Fibroblast of lung (primary cell): ENCODE data around the gene ICE1.

Source experiments
- EZH2 ChIP-seq: IDR thresholded peaks from 2 replicates; pipeline ENCODE4 v1.5.1; 2012; ENCODE audit warnings: low read length, control low read depth, mild to moderate bottlenecking; ENCODE audit errors: missing control alignments
- TF ChIP-seq, protein P1 (sequence below), 2 donors: IDR thresholded peaks in 1 of 2; conservative IDR thresholded peaks in 1 of 2; 1 replicate in 1 of 2; 2 replicates in 1 of 2; pipeline ENCODE4 v1.5.1; 2011 to 2012; ENCODE audit warnings: low read length in 2 of 2, control low read depth in 1 of 2, inconsistent platforms in 1 of 2, low read depth in 1 of 2, mild to moderate bottlenecking in 1 of 2

DNA sequence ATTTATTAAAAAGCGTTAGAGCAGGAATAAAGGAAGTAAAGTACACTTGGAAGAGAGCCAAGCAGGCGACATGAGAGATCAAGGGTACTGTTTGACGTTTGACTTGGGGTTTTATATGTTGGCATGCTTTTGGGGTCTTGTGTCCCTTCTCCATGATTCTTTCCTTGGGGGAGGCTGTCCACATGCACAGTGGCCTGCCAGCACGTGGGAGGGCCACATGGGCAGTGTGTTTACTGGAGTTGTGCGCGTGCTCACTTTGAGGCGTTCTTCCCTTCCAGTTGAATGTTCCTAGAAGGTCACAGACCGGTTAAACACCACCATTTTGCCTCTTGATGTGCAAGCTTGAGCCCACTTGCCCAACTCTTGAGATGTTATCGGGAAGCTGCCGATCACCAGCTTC, 49.5 kb upstream of the ICE1 start:
- TF ChIP-seq, protein P1, sequence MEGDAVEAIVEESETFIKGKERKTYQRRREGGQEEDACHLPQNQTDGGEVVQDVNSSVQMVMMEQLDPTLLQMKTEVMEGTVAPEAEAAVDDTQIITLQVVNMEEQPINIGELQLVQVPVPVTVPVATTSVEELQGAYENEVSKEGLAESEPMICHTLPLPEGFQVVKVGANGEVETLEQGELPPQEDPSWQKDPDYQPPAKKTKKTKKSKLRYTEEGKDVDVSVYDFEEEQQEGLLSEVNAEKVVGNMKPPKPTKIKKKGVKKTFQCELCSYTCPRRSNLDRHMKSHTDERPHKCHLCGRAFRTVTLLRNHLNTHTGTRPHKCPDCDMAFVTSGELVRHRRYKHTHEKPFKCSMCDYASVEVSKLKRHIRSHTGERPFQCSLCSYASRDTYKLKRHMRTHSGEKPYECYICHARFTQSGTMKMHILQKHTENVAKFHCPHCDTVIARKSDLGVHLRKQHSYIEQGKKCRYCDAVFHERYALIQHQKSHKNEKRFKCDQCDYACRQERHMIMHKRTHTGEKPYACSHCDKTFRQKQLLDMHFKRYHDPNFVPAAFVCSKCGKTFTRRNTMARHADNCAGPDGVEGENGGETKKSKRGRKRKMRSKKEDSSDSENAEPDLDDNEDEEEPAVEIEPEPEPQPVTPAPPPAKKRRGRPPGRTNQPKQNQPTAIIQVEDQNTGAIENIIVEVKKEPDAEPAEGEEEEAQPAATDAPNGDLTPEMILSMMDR (conservative IDR thresholded peaks at IDR 0.05 in 1 of 2, IDR thresholded peaks at IDR 0.05 in 1 of 2; ENCODE audit: low read depth in 1 of 2, low read length in 2 of 2): no peak
- TF ChIP-seq EZH2: no peak
